ENCODE results near the gene ANKRD12.

GRCh38 chr18:9173770-9174233 lies 37.2 kb downstream of the ANKRD12 start:
- TF ChIP-seq CTCF (IDR thresholded peaks at IDR 0.05; ENCODE audit: low read depth, low read length, poor library complexity, severe bottlenecking): no peak
- TF ChIP-seq EZH2phosphoT487 (IDR thresholded peaks at IDR 0.05; ENCODE audit: borderline replicate concordance, low read length): no peak

Data from DOHH2 (cell line).